HEK293T (cell line): Measurements from ENCODE around the gene GRID2.

ENCODE experiments used
- ARNT ChIP-seq: fragments of 450-650 bp; IDR thresholded peaks from 2 replicates; pipeline ENCODE4 v1.6.1; 2017; ENCODE audit warnings: mild to moderate bottlenecking
- BHLHE40 ChIP-seq: fragments of 450-650 bp; IDR thresholded peaks from 2 replicates; pipeline ENCODE4 v1.6.1; 2016; ENCODE audit warnings: mild to moderate bottlenecking, moderate library complexity, borderline replicate concordance
- ELF4 ChIP-seq: fragments of 450-650 bp; IDR thresholded peaks from 2 replicates; pipeline ENCODE4 v1.6.1; 2017; ENCODE audit warnings: antibody characterized with exemption
- FOXK2 ChIP-seq: fragments of 450-650 bp; IDR thresholded peaks from 2 replicates; pipeline ENCODE4 v1.6.1; 2016; ENCODE audit warnings: mild to moderate bottlenecking
- FOXM1 ChIP-seq: fragments of 450-650 bp; IDR thresholded peaks from 2 replicates; pipeline ENCODE4 v1.6.1; 2017; ENCODE audit warnings: mild to moderate bottlenecking, borderline replicate concordance
- L3MBTL2 ChIP-seq: fragments of 450-650 bp; conservative IDR thresholded peaks from 2 replicates; pipeline ENCODE4 v1.6.1; 2016; ENCODE audit warnings: mild to moderate bottlenecking
- LEF1 ChIP-seq: fragments of 450-650 bp; IDR thresholded peaks from 2 replicates; pipeline ENCODE4 v1.6.1; 2017; ENCODE audit warnings: mild to moderate bottlenecking, borderline replicate concordance
- NFRKB ChIP-seq: fragments of 450-650 bp; IDR thresholded peaks from 2 replicates; pipeline ENCODE4 v1.6.1; 2016; ENCODE audit warnings: mild to moderate bottlenecking, moderate library complexity
- SP1 ChIP-seq: fragments of 450-650 bp; IDR thresholded peaks from 2 replicates; pipeline ENCODE4 v1.6.1; 2017
- SUZ12 ChIP-seq: fragments of 450-650 bp; IDR thresholded peaks from 2 replicates; pipeline ENCODE4 v1.6.1; 2016; ENCODE audit warnings: mild to moderate bottlenecking

DNA sequence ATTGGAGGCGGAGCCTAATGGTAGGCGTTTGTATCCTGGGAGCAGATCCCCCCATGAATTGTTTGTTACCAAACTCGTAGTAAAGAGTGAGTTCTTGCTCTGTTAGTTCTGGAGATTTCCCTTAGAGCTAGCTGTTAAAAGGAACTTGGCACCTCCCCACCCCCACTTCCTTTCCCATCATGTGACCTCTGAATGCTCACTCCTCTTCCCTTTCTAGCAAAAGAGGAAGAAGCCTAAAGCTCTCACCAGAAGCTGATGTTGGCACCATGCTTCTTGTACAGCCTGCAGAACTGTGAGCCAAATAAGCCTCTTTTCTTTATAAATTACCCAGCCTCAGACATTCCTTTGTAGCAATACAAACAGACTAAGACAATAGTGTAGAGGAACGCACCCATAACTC, 1511.0 kb downstream of the GRID2 start:
- TF ChIP-seq NFRKB (no peak), BHLHE40 (no peak), LEF1 (no peak), FOXM1 (no peak), ELF4 (no peak), SP1 (no peak), ARNT (no peak), FOXK2 (no peak), SUZ12 (no peak), L3MBTL2 (no peak)
